Fibroblast of lung (primary cell): ENCODE data around the gene GLIPR2. TPM values are rescaled to one million over a fixed set of nuclear protein-coding genes. Genes with fewer than 3 reads are reported as not detected.

ENCODE experiments used
- DNase-seq, 2 donors: peaks; one replicate each; pipeline versions ENCODE4 v3.0.0 to v3.0.0-alpha.2; 2010; ENCODE audit warnings: low read depth in 2 of 2
- H2AFZ ChIP-seq: 2 replicates; pipeline ENCODE4 v1.5.1; 2012; ENCODE audit warnings: low read length, control low read depth, inconsistent platforms
- H3K27ac ChIP-seq: 2 replicates; pipeline ENCODE4 v1.5.1; 2011; ENCODE audit warnings: low read length, control low read depth; ENCODE audit not compliant: insufficient read depth
- H3K27me3 ChIP-seq: 2 replicates; pipeline ENCODE4 v1.5.1; 2011; ENCODE audit warnings: mild to moderate bottlenecking, low read length; ENCODE audit not compliant: control insufficient read depth, insufficient read depth
- H3K36me3 ChIP-seq: 2 replicates; pipeline ENCODE4 v1.5.1; 2011; ENCODE audit warnings: low read length; ENCODE audit not compliant: control insufficient read depth, insufficient read depth
- H3K4me1 ChIP-seq: 2 replicates; pipeline ENCODE4 v1.5.1; 2011; ENCODE audit warnings: low read length; ENCODE audit not compliant: control insufficient read depth, insufficient read depth; ENCODE audit errors: extremely low read depth
- H3K4me2 ChIP-seq: 2 replicates; pipeline ENCODE4 v1.5.1; 2011; ENCODE audit warnings: low read length, control low read depth; ENCODE audit not compliant: insufficient read depth; ENCODE audit errors: extremely low read depth
- H3K4me3 ChIP-seq, 4 experiments: fragments of 200-600 bp in 1 of 4; sonication (generic) in 1 of 4; replicated peaks in 1 of 4; 2 replicates each; pipeline ENCODE4 v1.5.1; 2011 to 2016; ENCODE audit warnings: low read length in 4 of 4, low read depth in 3 of 4, mild to moderate bottlenecking in 3 of 4, control low read depth in 2 of 4, inconsistent platforms in 1 of 4, mixed read lengths in 1 of 4; ENCODE audit not compliant: insufficient read depth in 1 of 4; ENCODE audit errors: control extremely low read depth in 1 of 4
- H3K79me2 ChIP-seq: 2 replicates; pipeline ENCODE4 v1.5.1; 2012; ENCODE audit warnings: mild to moderate bottlenecking, low read length, inconsistent platforms; ENCODE audit not compliant: control insufficient read depth, insufficient read depth
- H3K9ac ChIP-seq: 2 replicates; pipeline ENCODE4 v1.5.1; 2011; ENCODE audit warnings: mild to moderate bottlenecking, low read length, control low read depth; ENCODE audit not compliant: insufficient read depth
- H3K9me3 ChIP-seq: 2 replicates; pipeline ENCODE4 v1.5.1; 2012; ENCODE audit warnings: low read depth, low read length; ENCODE audit not compliant: control insufficient read depth, insufficient read depth
- H4K20me1 ChIP-seq: 2 replicates; pipeline ENCODE4 v1.5.1; 2011; ENCODE audit warnings: low read length; ENCODE audit not compliant: control insufficient read depth, insufficient read depth; ENCODE audit errors: extremely low read depth
- CTCF ChIP-seq, 2 donors: IDR thresholded peaks in 1 of 2; conservative IDR thresholded peaks in 1 of 2; 1 replicate in 1 of 2; 2 replicates in 1 of 2; pipeline ENCODE4 v1.5.1; 2011 to 2012; ENCODE audit warnings: low read length in 2 of 2, control low read depth in 1 of 2, inconsistent platforms in 1 of 2, low read depth in 1 of 2, mild to moderate bottlenecking in 1 of 2
- EZH2 ChIP-seq: IDR thresholded peaks from 2 replicates; pipeline ENCODE4 v1.5.1; 2012; ENCODE audit warnings: low read length, control low read depth, mild to moderate bottlenecking; ENCODE audit errors: missing control alignments
- polyA plus RNA-seq, 2 donors: library from polyadenylated mRNA; depleted of rRNA in 1 of 2; stranded (reverse) in 1 of 2; unstranded in 1 of 2; fragments of >200 nt; gene quantifications; 2 replicates each; pipeline ENCODE4 v1.2.1, GENCODE V29; 2011 to 2012; ENCODE audit warnings: missing spikeins in 1 of 2
- total RNA-seq: library from RNA; depleted of rRNA; stranded (reverse); fragments of >200 nt; gene quantifications from 2 replicates; pipeline ENCODE4 v1.2.1, GENCODE V29; 2014

Gene GLIPR2
- total and polyA plus RNA-seq, 2 donors (not counting 1 experiment from before 2014, with no cell fraction given), result 40.0 to 108 TPM

DNA sequence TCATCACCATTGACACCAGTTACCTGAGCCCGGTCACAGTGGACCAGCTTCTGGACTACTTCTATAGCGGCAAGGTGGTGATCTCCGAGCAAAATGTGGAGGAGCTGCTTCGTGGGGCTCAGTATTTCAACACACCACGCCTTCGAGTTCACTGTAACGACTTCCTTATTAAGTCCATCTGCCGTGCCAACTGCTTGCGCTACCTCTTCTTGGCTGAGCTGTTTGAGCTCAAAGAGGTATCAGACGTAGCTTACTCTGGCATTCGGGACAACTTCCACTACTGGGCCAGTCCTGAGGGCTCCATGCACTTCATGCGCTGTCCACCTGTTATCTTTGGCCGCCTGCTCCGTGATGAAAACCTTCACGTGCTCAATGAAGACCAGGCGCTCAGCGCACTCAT, 33.2 kb downstream of the GLIPR2 start:
- Histone ChIP-seq H3K79me2 (no peaks in the 10 kb centered on the region), H3K4me1 (no peaks in the 10 kb centered on the region), H3K36me3 (no peaks in the 10 kb centered on the region), H3K9me3 (no peaks in the 10 kb centered on the region), H4K20me1 (no peaks in the 10 kb centered on the region), H3K4me3 (no peak overlapping the region), H3K4me2 (no peak overlapping the region), H2AFZ (no peak overlapping the region), H3K9ac (no peak overlapping the region), H3K27me3 (no peaks in the 10 kb centered on the region), H3K27ac (no peak overlapping the region)
- TF ChIP-seq EZH2 (no peak), CTCF (conservative IDR thresholded peaks at IDR 0.05 in 1 of 2, IDR thresholded peaks at IDR 0.05 in 1 of 2; ENCODE audit: low read depth in 1 of 2, low read length in 2 of 2) (no peak)
- DNase-seq, result no peak

DNA sequence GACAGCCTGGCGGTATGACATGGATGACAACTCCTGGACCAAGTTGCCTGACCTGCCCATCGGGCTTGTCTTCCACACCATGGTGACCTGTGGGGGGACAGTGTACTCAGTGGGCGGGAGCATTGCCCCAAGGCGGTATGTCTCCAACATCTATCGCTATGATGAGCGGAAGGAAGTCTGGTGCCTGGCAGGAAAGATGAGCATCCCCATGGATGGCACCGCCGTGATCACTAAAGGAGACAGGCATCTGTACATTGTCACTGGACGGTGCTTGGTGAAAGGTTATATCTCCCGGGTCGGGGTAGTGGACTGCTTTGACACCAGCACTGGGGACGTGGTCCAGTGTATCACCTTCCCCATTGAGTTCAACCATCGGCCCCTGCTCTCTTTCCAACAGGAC, 34.0 kb downstream of the GLIPR2 start:
- Histone ChIP-seq H3K79me2 (no peaks in the 10 kb centered on the region), H3K9me3 (no peaks in the 10 kb centered on the region), H3K27me3 (no peaks in the 10 kb centered on the region), H3K4me3 (no peak overlapping the region), H4K20me1 (no peaks in the 10 kb centered on the region), H2AFZ (no peak overlapping the region), H3K36me3 (no peaks in the 10 kb centered on the region), H3K9ac (no peak overlapping the region), H3K4me1 (no peaks in the 10 kb centered on the region), H3K4me2 (no peak overlapping the region), H3K27ac (no peak overlapping the region)
- TF ChIP-seq CTCF (conservative IDR thresholded peaks at IDR 0.05 in 1 of 2, IDR thresholded peaks at IDR 0.05 in 1 of 2; ENCODE audit: low read depth in 1 of 2, low read length in 2 of 2) (no peak), EZH2 (no peak)
- no peak for DNase-seq

DNA sequence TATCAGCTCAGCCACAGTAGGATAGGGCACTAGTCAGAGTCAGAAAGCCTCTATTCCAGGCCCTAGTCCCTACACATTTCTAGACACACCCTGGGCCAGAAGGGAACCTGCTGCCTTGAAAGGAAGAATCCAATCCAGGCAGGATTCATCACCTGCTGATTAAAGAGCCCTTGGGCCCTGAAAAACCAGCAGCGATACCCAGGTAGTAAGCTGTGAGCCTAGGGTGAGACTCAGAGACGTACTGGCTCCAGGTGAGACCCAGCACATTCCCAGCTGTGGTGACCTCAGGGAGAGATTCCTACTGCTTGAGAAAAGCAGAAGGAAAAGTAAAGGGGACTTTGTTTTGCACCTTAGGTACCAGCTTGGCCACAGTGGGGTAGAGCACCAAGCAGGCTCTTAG, 37.3 kb downstream of the GLIPR2 start:
- Histone ChIP-seq H3K27me3 (no peaks in the 10 kb centered on the region), H2AFZ (no peak overlapping the region), H3K9ac (no peak overlapping the region), H4K20me1 (no peaks in the 10 kb centered on the region), H3K4me2 (no peak overlapping the region), H3K4me1 (no peaks in the 10 kb centered on the region), H3K79me2 (no peaks in the 10 kb centered on the region), H3K4me3 (no peak overlapping the region), H3K27ac (no peak overlapping the region), H3K9me3 (no peaks in the 10 kb centered on the region), H3K36me3 (no peaks in the 10 kb centered on the region)
- TF ChIP-seq EZH2 (no peak), CTCF (conservative IDR thresholded peaks at IDR 0.05 in 1 of 2, IDR thresholded peaks at IDR 0.05 in 1 of 2; ENCODE audit: low read depth in 1 of 2, low read length in 2 of 2) (no peak)
- DNase-seq, result no peak
